Stimulated activated CD8-positive, alpha-beta memory T cell treated with anti-CD3 and anti-CD28 coated beads, Interleukin-4, amount 100 ng/mL, for 24 hours (primary cell): Measurements from ENCODE around the gene CFAP46.
"Not testable (repeated sequence)": the region's sequence is repeated elsewhere in the genome, so short reads cannot be mapped to it uniquely, and the experiment has no call there.

ENCODE experiments used
- DNase-seq: peaks from one replicate; pipeline ENCODE4 v3.0.0-alpha.2; 2020; ENCODE audit warnings: low read depth

CFAP46 gene

GRCh38 chr10:132899054-132899750 is 43.2 kb downstream of the CFAP46 start:
- DNase-seq = no peak

GRCh38 chr10:132898391-132899053 is 43.8 kb downstream of the CFAP46 start:
- no peak for DNase-seq

DNA sequence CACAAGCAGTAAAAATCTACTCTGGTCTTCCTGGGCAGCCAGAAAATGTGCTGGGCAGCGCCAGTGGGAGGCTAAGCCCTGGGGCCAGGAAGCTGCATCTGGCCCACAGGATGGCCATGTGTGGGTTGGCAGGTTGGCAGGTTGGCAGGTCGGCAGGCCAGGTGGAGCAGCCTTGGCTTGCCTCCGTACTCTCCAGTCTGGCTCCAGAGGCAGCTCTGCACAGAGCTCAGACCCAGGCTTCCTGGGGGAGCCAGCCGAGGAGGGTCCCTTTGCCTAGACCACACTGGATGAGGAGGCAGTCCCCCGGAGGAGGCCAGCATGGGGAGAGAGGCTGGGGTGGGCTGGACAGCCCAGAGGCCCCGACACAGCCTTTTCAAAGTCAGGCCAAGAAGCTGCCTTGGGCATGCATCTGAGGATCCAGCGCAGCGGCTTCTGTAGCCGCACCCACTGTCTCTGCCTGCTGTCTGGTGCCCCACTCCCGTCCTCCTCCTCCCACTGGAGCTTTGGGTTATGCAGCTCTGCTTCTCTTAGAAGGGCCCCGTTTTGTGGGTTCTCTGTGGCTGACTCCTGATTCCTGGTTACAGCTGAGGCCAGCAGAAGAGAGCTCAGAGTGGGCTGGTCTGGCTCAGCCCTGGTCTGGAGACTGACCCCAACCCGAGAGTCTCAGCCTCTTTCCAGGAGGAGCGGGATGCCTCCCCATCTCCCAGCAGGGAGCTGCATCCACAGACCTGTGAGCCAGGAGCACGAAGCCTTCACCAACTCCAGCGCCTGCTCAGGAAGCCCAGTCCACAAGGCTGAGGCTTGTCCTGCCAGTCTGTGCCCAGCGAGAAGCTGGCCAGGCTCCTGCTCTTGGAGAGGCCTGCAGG is 44.6 kb downstream of the CFAP46 start:
- DNase-seq = no peak

GRCh38 chr10:132893786-132894185 is 48.6 kb downstream of the CFAP46 start:
- DNase-seq = not testable (repeated sequence)

DNA sequence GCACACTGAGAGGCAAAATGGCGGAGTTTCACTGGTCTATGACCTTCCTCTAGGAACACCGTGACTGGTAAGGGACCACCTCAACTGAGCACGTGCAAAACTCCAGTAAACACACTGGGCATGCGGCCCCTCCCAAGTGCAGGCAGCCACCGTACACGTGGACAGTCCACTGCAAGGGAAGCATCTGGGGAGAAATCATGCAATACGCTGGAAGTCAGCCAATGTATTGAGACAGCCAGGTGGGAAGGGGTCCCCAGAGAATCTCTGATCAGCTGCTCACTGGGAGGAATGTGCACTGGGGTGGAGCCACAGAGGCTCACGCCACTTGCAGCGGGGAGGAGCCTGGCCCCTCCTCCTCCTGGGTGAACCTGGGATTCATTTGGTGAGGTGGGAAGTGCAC is 49.3 kb downstream of the CFAP46 start:
- DNase-seq = no peak

DNA sequence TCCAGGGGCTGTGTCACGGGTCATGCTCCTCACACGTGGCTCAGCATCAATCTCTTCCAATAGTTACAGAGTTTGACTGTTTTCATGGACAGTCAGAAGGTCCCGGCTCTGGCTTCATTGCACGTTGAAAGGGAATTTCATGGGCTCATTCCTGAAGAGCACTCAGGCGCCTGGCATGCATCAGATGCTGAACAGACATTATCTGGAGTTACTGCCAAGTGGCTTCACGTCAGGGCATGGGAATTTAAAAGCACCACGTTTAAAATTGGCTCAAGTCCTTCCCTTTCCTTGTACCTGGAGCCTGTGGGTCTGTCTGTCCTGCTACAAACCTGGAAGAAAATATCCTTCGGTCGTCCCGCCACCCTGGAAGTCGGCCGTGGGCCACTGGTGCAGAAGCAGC is 50.4 kb downstream of the CFAP46 start:
- no peak for DNase-seq

GRCh38 chr10:132891368-132891767 is 51.0 kb downstream of the CFAP46 start:
- DNase-seq = no peak

DNA sequence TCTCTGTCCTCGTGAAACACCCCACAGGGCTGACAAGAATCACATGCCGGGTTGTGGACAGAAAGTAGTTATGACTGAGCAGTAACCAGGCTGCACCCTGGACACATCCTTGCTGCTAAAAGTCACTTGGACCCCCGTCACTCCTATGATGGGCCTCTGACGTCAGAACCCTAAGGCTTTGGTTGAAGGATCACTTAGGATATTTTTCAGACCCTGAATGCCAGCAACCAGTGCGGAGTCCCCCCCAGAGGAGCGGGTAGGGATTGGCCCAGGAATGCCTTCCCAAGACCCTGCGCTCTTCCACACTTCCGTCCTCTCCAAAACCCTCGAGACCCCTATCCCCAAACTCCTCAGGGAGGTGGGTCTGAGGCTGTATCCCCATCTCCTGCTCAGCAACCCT is 52.1 kb downstream of the CFAP46 start:
- no peak for DNase-seq

DNA sequence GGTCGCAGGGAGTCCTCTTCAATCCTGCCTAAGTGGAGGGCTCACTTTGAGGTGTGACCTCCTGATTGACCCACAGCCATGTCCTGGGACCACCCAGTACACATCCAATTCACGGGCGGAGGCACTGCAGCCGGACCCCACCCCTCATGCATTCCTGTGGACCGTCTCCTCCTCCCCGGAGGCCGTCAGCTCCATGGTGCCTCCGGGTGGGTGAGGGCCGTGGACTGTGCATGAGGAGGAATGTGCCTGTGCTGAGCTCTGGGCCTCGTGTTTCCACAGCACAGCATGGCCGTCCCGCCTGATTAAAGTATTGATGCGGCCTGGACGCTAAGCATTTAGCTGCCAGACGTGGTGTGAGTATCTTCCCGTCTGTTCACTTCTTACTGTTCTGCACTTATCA is 52.8 kb downstream of the CFAP46 start:
- no peak for DNase-seq

DNA sequence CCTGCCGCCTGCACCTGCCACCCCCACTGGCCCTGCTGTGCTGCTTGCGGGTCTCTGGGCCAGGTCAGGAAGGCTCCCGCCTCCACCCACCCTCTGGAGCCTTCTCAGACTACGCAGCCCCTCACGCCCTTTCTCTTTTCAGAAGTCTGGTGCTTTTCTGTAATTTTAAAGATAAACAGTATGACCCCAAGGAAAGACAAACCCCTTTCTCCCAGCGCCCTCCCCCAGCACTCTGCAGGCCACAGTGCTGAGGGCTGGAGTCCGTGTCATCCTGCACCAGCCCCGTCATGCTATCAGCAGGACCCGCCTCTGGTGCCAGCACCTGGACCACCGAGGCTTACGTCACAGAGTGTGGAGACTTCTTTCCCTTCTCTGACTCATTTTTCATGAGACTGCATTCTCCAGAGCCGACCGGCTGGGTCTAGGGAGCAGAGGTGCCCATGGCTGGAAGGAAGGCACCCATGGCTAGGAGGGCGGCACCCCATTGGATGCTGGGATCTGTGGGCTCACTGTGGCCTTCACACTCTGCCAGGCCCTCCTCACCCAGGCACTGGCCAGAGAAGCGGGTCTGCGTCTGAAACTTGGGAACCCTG is 53.4 kb downstream of the CFAP46 start:
- no peak for DNase-seq

DNA sequence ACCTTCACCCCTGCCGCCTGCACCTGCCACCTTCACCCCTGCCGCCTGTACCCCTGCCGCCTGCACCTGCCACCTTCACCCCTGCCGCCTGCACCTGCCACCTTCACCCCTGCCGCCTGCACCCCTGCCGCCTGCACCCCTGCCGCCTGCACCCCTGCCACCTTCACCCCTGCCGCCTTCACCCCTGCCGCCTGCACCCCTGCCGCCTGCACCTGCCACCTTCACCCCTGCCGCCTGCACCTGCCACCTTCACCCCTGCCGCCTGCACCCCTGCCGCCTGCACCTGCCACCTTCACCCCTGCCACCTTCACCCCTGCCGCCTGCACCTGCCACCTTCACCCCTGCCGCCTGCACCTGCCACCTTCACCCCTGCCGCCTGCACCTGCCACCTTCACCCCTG is 53.9 kb downstream of the CFAP46 start:
- not testable (repeated sequence) for DNase-seq

GRCh38 chr10:132886211-132887099 is 55.9 kb downstream of the CFAP46 start:
- DNase-seq = no peak

GRCh38 chr10:132885451-132886210 is 56.7 kb downstream of the CFAP46 start:
- no peak for DNase-seq

- DNase-seq = no peak
These were observed 57.6 kb downstream of the CFAP46 start for GRCh38 chr10:132884691-132885271.

DNA sequence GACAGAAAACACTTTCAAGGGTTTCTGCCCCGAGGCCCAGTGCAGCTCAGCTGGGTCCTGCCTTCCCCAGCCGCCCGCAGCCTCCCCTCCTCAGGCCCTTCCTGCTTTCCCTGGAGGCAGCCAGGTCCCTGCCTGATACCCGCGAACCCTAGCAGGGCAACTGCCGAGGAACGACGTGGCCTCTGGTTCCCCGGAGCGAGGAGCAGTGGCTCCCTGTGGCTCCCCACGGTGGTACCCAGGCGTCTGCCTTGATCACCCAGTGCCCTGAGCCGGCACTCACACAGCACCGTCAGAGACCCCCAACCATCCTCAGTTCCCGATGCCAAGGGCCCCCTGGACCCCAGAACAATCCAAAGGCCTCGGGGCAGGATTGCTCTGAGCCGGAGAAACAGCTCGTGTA is 58.3 kb downstream of the CFAP46 start:
- no peak for DNase-seq

GRCh38 chr10:132883391-132883881 is 58.9 kb downstream of the CFAP46 start:
- DNase-seq = no peak

DNA sequence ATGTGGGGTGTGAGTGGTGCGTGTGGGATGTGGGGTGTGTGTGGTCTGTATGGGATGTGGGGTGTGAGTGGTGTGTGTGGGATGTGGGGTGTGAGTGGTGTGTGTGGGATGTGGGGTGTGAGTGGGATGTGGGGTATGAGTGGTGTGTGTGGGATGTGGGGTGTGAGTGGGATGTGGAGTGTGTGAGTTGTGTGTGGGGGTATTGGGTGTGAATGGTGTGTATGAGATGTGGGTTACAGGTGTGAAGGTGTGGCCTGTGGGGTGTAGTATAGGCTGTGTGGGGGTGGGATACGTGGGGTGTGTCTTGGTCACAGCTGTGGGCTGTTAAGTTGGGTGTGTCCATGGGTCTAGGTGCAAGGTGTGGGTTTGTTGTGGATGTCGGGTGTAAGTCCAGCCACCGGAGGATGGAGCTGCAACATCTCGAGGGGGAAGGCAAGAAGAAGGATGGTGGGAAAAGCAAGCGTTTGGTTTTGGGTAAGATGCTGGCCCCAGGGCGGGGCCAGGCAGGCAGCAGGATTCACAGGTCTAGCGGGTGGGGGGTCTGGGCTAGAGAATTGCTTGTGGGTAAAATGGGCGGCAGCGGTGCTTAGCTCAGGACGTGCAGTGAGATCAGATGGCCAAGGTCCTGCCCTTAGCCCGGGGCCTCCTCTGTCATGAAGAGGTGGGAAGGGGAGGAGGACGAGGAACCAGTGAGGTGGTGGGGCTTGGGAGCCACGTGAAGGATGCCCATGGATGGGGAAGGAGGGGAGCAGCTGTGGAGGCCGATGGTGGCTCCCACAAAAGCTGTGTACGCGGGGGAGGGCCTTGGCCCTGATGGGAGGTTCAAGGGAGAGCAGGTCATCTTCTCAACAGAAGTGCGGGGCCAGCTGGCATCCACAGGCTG is 60.1 kb downstream of the CFAP46 start:
- DNase-seq = no peak

DNA sequence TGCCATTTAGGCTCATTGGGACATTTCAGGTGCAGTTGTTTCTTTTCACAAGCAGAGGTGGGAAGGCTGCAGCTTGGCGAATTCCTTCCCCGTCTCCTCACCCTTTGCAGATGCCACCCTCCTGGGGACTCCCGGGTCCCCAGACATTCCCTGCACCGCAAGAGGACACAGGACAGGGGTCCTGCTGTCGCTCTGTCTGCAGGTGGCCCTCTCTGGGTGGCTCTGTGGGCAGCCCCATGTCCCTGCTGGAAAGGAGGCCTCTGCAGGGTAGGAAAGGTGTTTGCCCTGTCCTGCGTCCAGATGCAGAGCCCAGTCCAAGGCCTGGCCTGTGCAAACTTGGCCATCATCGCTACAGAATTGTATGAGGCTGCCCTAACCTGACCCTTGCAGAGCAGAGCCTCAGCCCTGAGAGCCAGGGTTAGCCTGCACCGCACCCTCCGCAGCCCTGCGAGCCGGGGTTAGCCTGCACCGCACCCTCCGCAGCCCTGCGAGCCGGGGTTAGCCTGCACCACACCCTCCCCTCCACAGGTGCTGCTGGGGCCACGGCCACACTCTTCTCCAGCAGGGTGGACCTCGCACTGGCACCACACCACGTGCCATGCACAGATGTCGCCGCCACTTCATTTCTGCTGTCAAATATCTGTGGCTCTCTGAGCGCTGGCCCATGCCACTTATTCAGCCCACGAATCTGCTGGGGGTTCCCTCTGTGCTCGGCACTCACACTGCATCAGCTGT is 61.0 kb downstream of the CFAP46 start:
- DNase-seq = no peak
